Measurements from ENCODE around the gene METRNL.

Gene METRNL

GRCh38 chr17:83110735-83111134, 31.3 kb downstream of the METRNL start:
- TF ChIP-seq ZFX (IDR thresholded peaks at IDR 0.05; ENCODE audit: borderline replicate concordance) (no peak), CTCF (IDR thresholded peaks at IDR 0.05) (no peak)
- no peak overlapping the region for H3K27ac ChIP-seq

- TF ChIP-seq ZFX (IDR thresholded peaks at IDR 0.05; ENCODE audit: borderline replicate concordance) (no peak), CTCF (IDR thresholded peaks at IDR 0.05) (no peak)
- H3K27ac ChIP-seq = no peak overlapping the region
Observed at GRCh38 chr17:83111516-83112282, 32.3 kb downstream of the METRNL start.

- TF ChIP-seq ZFX (IDR thresholded peaks at IDR 0.05; ENCODE audit: borderline replicate concordance) (no peak), CTCF (IDR thresholded peaks at IDR 0.05) (no peak)
- H3K27ac ChIP-seq = no peak overlapping the region
Observed at GRCh38 chr17:83113381-83113780, 34.0 kb downstream of the METRNL start.

GRCh38 chr17:83113792-83114191, 34.4 kb downstream of the METRNL start:
- no peak overlapping the region for H3K27ac ChIP-seq

GRCh38 chr17:83114706-83115105, 35.3 kb downstream of the METRNL start:
- H3K27ac ChIP-seq = no peak overlapping the region
- TF ChIP-seq CTCF (IDR thresholded peaks at IDR 0.05) = no peak
- TF ChIP-seq ZFX (IDR thresholded peaks at IDR 0.05; ENCODE audit: borderline replicate concordance) = no peak

More at GRCh38 chr17:83113792-83114191, 34.4 kb downstream of the METRNL start:
- no peak for TF ChIP-seq CTCF (IDR thresholded peaks at IDR 0.05)
- no peak for TF ChIP-seq ZFX (IDR thresholded peaks at IDR 0.05; ENCODE audit: borderline replicate concordance)

GRCh38 chr17:83115202-83115651, 35.8 kb downstream of the METRNL start:
- no peak overlapping the region for H3K27ac ChIP-seq
- no peak for TF ChIP-seq CTCF (IDR thresholded peaks at IDR 0.05)

- no peak overlapping the region for H3K27ac ChIP-seq
- TF ChIP-seq CTCF (IDR thresholded peaks at IDR 0.05) = no peak
- TF ChIP-seq ZFX (IDR thresholded peaks at IDR 0.05; ENCODE audit: borderline replicate concordance) = no peak
Observed at GRCh38 chr17:83115832-83116231, 36.4 kb downstream of the METRNL start.

All from 22Rv1 (cell line).